Activated CD4-positive, alpha-beta T cell treated with anti-CD3 and anti-CD28 coated beads for 4 hours (primary cell): ENCODE measurements around the gene PRKG1.
A peak's percentile ranks its signal among the peaks of the same experiment; 100 is the strongest.
"Not testable (repeated sequence)": the region's sequence is repeated elsewhere in the genome, so short reads cannot be mapped to it uniquely, and the experiment has no call there.

ENCODE experiments used
- DNase-seq, 2 donors: peaks; one replicate each; pipeline ENCODE4 v3.0.0-alpha.2; 2020

Gene PRKG1

DNA sequence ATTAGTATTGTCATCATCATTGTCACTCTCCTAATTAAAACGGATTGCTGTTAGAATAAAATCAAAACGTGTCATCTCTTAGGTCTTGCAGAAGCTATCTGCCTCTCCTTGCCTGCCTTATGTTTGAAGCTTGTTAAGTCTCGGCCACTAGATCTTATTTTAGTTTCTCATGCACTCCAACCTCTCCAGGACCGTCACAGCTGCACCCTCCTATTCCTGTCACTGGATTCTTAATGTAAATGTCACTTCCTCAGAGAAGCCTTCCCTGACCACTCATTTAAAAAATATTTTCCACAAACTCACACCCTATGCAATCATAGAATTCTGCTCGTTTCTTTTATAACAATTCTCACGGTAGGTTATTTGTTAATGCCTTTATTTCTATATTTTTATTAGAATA lies 1135.9 kb downstream of the PRKG1 start:
- DNase-seq: no peak

DNA sequence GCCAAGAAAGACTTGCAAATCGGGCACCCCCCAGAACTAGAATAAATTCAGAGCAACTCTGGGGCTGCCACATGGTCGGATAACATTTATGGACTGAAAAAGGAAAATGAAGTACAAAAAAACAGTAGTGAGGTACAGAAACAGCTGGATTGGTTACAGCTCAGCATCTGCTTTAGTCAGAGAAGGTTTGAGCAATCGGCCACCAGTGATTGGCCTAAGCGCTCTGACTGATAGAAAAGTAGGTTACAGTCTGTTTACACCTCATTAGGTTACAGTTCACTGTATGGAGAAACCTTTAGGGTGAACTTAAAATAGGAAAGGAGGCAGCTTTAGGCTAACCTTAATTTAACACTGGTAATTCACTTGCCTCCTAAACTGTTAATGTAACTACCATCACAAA lies 1137.8 kb downstream of the PRKG1 start:
- DNase-seq: no peak

DNA sequence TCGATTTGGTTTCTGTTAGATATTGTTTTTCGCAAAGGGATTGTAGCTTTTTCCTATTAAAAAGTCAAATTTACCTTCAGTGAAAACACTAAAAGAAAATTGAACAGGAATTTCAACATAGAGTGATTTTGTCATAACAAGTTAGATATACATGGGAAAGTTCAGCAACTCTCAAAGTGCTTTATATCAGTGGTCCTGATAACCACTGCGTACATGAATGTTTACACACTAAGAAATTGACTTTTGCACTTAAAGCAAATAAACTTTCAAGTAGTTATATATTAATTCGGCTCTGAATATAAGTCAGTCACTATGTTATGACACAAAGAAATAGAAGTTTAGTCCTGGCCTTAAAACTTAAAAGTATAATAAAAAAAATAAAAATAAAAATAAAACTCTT lies 1138.5 kb downstream of the PRKG1 start:
- DNase-seq: no peak

DNA sequence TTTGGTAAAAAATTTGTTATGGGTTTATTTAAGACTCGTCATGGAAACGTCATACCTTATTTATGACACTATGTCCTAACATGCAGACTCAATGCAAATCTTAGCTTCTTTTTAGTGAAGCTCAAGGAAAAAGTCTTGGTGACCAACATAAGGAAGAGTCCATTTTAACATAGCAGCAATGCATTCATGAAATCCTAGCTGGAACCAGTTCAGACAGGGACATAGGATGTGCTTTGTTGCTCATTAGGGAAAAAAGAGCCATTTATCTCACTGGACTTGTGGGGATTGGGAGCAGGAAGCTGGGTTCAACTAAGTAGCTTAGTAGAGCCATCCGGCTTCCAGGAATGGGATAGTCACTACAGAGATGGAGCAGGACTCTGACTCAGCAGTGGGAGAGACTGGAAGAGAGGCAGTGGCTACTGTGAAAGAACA lies 1139.0 kb downstream of the PRKG1 start:
- no peak for DNase-seq

DNA sequence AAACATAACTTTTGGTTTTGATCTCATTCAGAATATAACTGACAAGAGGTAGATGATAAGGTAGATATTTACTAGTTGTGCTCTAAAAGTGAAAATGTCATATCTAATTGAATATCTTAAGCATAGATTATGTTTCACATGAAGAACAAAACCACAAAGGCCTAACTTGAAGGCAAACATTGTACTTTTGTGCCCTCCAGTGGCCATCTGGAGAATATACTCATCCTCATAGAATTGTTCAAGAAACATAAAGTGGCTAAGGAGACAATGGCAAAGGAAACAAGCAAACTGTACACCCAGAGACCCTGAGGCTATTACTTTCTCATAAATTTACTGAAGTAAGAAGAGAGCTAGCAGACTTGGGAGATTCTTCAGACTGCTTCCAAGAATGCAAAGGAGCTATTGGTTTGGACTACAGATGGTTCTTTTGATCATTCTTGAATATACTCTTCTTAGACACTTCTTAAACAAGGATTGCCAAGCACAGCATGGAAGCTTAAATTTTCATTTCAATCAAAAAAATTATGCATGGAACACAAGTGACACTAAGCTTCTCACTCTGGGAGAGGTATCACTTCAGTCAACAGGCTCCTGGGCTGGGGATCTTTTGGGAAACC lies 1141.6 kb downstream of the PRKG1 start:
- peak; percentile 18 to 23 for DNase-seq

DNA sequence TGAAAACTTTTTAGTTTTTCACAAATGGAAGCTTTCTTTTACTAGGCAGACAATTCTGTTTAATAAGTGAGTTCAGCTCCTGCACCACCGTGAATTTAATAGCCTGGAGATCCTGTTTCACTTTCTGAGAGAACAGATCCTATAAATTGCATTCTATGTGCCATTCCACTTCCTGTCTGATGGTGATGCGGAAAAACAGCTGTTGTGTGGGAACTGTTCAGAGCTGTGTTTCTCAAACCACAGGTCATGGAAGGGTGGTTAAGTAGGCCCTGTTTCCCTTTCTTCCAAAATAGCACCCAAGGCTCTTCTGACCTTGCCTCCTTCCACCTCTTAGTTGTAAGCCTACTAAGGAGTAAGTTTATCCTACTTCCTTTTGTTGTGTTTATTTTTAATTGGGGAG lies 1142.6 kb downstream of the PRKG1 start:
- no peak for DNase-seq

DNA sequence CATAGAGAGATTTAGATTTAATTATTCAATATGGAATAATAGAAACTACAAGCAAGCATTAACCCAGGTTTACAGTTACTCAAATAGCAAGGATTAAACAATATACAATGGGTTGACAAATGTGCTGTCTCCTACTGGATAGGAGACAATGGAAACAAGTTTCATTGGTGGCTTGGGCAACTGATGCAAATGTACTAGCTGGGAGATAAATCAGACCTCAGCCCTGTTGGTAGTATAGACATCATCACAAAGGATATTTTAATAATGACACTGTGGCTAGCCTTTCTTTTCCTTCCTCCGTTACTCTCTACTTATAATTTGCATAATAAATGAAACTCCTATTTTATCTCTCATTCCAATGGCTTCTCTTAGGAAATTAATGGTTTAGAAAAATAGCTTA lies 1143.2 kb downstream of the PRKG1 start:
- no peak for DNase-seq

DNA sequence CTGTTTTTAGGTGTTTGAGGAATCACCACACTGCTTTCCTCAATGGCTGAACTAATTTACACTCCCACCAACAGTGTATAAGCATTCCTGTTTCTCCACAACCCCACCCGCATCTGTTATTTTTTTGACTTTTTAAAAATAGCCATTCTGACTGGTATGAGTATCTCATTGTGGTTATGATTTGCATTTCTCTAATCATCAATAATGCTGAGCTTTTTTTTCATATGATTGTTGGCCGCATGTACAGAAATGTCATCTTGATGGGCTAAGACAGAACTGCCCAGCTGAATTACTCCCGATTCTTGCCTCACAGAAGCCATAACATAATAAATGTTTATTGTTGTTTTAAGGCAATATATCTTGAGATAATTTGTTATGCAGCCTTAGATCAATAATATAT lies 1146.7 kb downstream of the PRKG1 start:
- no peak for DNase-seq

DNA sequence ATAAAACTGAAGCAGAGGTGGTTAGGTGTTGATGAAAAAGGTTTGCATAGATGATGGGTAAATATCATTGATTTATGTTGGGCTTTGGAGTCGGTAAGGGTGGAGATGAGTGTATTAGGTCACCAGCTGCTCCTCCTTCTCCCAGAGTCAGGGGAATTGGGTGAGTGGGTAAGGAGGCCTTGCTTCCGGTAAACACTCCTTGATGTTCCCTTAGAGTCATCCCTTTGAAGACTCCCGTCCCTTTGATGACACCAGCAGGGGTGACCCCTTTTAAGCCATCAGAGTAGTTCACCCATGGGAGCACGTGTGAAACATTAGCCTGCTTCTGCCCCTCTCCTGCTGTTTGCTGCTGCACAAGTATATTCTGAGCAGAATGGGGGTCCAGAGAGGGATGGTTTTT lies 1147.6 kb downstream of the PRKG1 start:
- DNase-seq: no peak

DNA sequence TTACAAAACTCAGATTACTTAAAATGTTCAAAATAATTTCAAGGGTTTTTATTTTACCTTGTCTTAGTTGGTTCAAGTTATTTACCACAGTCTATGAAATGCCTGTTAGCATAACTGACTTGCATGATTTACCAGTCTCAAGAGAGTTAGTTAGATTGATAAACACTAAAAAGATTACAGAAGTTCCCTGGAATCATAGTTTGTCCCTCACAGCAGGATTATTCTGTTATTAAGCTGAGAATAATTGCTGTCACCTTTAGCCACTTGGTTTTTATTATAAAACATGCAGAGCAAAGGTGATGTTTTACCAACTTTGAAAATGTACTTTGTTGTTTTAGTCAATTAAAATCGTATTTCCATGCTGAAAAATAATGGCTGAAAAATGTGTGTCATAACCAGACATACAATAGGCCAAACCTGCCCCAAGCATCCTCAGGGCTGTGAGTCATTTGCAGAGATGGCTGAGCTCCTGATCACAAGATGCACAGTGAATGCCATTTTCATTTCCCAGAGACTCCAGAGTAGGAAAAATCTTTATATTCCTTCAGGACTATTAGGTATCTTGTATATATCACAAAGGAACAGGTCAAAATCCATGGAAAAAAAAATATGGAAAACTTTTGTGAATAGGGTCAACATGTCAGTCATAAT lies 1152.0 kb downstream of the PRKG1 start:
- no peak for DNase-seq

DNA sequence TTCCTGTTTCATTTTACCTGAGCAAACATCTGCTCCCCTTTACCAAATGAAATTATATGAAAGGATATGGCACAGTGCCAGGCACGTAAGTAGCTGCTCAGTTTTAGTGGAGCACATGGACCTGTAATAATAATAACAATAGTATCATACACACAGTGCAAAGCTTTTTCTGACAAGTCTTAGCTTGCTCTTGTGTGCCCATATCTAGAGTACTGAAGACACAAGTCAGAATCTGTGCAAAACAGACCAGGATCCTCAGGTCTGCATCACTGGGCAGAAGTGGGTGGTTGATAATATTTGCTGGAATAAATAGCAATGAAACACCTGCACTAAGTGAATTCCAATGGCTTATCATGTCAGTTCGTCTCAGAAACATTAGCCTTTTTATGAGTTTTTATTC lies 1154.3 kb downstream of the PRKG1 start:
- DNase-seq: no peak

DNA sequence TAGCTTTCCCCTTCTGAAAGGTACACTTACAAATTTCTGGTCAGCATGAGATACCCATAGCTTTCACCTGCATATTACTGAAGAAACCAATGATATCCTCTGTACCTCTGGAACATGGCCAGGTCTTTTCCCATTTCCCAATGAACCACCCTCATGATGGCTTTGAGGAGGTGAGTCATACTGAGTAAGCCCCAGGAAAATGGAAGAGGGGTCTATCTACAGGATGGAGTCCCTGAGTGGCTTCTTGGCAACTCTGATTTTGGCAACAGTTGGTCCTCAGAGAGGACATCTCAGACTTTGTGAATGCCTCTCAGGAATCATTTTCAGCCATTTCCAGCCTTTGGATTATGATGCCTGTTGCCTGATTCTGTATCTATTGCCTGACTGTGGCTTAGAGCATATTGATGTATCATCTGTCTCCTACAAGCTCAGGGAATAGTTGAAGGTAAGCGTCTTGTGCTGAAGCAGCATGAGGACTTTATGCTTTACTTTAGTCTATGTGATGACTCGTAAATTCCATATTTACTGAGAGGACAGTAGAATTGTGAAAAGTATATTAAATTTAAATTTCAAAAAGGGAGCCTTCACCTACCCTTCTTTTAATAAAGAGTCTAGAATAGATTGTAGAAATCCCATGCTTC lies 1155.1 kb downstream of the PRKG1 start:
- no peak for DNase-seq

DNA sequence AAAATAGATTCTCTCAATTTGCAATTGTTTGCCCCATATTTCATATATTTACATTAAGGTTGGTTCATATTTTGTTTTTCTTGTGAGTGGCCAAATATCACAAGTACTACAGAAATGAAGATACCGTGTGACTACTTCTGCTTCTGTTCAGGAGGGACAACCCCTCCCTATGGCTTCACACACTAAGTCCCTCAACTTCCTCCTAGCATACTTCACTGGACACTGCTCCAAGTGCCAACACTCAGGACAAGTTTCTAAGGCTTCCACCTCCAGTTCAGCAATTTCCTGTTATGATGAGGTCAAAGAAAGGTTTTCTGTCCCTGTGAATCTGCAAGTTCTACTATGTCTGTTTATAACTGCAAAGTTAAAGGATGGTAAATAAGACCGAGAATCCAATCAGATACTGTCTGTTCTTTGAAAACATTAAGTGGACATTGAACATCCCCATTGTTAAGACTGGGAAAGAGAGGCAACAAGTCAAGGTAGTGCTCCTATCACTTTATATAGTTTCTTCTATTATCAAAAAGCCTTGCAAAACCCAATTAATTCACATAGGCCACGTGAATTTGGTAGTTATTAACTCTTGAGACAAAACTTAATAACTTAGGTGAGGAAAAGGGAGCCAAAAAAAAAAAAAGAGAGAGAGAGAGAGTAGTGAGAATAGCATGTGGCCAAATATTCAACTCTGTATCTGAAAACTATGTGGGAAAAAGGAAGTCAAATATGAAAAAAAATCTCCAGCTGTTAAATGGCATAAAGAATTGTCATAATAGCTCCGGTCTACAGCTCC lies 1158.5 kb downstream of the PRKG1 start:
- DNase-seq: no peak

DNA sequence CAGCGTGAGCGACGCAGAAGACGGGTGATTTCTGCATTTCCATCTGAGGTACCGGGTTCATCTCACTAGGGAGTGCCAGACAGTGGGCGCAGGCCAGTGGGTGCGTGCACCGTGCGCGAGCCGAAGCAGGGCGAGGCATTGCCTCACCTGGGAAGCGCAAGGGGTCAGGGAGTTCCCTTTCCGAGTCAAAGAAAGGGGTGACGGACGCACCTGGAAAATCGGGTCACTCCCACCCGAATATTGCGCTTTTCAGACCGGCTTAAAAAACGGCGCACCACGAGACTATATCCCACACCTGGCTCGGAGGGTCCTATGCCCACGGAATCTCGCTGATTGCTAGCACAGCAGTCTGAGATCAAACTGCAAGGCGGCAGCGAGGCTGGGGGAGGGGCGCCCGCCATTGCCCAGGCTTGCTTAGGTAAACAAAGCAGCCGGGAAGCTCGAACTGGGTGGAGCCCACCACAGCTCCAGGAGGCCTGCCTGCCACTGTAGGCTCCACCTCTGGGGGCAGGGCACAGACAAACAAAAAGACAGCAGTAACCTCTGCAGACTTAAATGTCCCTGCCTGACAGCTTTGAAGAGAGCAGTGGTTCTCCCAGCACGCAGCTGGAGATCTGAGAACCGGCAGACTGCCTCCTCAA lies 1159.2 kb downstream of the PRKG1 start:
- DNase-seq: not testable (repeated sequence)

DNA sequence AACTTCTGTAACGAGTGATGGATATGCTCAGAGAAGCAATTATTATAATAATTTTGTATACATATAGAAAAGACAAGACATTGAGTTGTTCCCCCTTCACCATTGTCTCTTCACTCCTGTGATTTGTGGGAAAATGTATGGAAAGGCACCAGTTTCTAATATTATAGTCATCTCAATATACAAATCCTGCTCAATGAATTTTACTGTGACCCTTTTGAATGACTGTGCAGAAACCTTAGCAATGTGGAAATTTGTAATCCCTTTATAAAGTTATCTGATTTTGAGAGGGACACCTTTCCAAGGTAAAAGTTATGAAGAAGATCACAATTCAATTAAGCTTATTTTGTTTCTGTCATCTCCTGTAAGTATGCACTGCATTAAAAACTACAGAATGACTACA lies 1165.5 kb downstream of the PRKG1 start:
- no peak for DNase-seq

DNA sequence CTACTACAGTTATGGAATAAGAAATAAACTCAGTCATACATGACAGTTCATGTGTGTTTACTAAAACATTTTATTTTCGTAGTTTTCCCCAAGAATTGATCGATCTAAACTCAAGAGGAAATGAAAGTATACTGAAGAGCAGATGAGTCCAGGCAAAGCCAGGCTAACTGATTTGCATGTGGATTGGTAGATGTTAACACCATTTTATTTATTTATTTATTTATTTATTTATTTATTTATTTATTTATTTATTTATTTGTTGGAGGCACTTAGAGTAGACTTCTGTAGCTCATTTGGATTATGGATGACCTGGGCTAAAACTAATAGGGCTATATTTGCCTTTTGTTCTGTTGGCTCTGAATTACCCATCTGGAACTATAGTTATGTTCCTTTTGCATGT lies 1171.3 kb downstream of the PRKG1 start:
- DNase-seq: no peak

DNA sequence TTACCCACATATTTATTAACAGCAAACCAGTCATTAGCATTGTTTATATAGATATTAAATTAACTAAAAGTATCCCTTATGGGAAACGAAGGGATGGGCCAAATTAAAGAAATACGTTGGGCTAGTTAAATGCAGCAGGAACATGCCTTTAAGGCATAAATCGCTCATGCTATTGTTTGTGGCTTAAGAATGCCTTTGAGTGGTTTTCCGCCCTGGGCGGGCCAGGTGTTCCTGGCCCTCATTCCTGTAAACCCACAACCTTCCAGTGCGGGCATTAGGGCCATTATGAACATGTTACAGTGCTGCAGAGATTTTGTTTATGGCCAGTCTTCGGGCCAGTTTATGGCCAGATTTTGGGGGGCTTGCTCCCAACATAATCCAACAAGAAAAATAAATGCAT lies 1173.6 kb downstream of the PRKG1 start:
- DNase-seq: not testable (repeated sequence)

DNA sequence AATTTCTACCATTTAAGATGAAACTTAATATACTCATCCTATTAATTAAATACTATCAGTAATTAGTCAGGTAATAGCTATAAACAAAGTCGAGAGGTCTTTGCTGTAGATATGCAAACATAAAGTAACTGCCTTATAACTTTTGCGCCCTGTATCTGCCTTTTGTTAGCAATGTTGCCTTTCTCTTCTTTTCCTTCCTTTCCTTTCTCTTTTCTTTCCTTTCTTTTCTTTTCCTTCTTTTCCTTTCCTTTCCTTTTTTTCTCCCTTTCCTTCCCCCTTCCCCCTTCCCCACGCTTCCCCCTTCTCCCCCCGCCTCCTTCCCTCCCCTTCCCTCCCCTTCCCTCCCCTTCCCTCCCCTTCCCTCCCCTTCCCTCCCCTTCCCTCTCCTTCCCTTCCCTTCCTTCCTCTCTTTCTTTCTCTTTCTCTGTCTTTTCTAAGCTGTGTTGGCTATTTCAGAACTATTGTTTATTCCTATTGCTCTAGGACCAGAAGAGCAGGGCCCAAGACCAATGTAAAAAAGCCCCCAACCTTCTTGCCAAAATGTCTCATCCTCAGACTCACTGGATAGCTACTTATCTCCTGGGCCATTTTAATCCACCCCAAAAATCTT lies 1174.5 kb downstream of the PRKG1 start:
- DNase-seq: no peak

DNA sequence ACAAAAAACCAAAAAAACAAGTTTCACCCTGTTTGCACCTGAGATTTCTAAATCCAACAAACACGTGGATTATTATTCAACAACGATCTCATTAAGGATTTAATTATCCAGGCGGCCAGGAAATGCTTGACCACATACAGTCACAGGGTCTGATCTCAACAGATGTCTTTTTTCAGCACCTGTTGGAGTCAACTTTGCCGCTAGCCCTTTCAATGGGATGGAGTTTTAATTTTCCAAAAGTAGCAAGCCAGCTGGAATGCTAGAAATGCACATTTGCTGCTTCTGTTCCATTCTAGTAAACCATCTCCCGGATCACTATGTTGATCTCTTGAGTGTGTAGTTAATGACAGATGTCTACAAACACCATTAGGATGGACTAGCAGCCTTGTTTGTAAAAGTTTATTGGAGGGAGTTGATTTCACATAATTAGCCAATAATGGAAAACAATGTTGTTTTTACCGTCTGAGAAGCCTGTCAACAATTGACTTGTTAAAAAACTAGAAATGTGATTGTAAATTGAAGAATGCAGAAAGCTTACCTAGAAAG lies 1175.6 kb downstream of the PRKG1 start:
- DNase-seq: no peak

DNA sequence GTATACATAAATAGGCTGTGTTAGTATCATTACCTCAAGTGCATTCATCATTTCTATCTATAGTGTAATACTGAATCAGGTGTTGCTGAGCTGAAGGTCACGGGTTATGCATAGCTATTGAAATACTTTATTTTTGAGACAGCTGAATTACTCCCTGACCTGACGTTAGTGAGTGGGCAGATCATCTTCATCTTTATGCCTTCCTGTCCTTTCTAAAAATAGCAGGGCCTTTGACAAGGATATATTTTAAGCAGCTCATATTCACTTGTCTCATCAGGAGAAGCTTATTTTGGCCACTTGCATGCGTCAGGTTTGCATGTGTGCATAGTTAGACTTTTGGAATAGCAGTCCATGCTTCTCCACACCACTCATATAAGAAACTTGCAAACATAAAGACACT lies 1176.2 kb downstream of the PRKG1 start:
- DNase-seq: no peak

DNA sequence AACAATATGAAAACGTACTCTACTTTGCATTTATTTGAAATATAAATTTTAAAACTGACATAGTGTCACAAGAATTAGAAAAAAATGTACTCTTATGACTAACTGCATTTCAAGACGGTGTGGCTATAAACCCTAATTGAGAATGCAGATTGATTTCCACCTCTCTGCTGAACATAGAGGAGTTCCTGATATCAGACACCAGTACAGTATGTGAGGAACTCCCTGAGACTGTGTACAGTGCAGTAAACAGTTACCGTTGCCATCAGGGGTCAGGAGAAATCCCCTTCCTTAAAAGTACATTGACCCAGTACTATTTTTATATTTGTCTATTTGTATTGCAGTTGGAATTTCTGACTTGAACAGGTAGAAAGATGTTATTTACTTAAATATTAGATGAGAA lies 1178.0 kb downstream of the PRKG1 start:
- no peak for DNase-seq
